GM12873 (cell line): ENCODE results near the gene FCN2.

Experiments used
- CTCF ChIP-seq: IDR thresholded peaks from 2 replicates; pipeline ENCODE4 v1.5.1; 2012; ENCODE audit warnings: low read depth, mild to moderate bottlenecking, moderate library complexity, low read length, control low read depth; ENCODE audit not compliant: insufficient read depth; ENCODE audit errors: missing control alignments

Gene FCN2

DNA sequence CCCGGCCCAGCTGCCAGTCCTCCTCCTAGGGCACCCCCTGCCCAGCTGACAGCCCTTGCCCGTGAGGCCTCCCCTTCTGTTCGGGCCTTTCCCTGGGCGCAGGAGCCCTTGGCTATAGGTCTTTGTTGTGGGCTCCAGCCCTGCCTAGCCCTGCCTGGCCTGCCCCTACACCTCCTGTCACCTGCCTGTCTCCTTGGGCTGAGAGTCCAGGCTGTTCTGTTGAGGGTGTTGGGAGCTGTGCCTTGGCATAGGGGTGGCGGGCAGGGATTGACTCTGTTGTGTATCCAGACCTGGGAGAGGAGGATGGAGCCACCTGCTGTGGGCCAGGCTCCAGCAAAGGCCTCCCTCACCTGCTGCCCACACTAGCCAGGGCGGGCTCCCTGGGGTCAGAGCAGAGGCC is 11.6 kb downstream of the FCN2 start:
- no peak for TF ChIP-seq CTCF

DNA sequence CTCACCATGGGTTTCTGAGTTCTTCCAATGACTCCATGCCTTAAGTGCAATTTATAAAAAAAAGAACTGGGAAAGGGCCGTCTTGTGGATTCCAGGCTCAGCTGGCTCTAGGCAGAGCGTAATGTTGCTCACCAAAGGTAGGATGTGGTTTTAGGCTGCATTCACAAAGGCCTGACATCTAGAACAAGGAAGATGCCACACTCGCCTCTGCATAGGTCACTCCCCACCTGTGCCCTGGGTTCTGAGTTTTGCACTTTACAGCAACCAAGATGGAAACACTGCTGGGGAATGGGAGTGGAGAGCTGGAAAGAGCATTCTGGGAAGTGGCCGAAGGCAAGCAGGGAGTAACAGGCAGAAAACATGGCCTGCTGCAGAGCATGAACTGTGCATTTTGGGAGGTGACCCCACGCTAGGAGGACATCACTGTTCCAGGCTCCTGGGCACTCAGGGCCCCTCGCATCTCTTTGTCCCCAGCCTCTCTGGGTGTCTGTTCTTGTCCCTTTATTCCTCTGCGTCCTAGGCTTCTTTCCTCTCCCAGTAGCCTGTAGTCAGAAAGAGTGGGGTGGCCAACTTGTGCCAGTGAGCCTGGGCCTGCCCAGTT is 12.3 kb downstream of the FCN2 start:
- TF ChIP-seq CTCF, result no peak

DNA sequence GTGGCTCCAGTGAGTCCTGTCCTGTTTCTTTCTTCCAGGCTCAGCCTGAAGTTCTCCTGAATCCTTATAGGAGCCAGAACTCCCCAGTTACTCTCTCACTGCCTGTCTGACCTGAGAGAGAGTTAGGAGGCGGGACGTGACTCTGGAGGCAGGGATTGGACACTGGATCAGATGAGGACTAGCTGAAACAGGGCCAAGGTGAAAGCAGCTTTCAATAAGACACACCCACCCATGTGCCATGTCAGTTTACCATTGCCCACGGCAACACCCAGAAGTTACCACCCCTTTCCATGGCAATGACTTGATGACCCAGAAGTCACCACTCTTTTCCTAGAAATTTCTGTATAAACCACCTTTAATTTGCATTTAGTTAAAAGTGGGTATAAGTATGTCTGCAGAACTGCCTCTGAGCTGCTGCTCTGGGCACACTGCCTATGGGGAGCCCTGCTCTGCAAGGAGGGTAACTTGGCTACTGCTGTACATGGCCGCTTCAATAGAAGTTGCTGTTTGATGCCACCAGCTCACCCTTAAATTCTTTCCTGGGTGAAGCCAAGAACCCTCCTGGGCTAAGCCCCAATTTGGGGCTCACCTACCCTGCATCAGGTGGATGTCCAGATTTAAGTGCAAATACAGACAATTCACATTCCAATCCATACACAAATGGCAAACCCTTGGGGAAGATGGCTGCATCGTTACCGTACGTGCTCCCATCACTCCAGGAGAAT is 13.7 kb downstream of the FCN2 start:
- TF ChIP-seq CTCF, result no peak

DNA sequence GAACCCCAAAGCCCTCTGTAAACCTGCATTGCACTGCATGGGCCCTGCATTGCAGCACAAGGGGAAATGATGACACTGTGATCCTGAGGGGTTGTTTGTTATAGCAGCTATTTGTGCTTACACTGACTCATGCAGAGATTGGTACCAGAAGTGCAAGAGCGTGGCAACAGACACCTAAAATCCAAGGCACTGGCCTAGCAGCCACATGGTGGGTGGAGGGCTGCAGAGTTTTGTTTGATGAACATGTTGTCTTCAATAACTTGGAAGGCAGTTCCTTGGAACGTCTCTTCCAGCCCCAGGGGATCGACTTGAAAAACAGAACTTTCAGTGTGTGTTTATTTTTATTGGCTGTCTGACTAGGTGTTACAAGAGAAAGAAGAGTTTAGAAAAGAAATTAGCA is 14.5 kb downstream of the FCN2 start:
- no peak for TF ChIP-seq CTCF

DNA sequence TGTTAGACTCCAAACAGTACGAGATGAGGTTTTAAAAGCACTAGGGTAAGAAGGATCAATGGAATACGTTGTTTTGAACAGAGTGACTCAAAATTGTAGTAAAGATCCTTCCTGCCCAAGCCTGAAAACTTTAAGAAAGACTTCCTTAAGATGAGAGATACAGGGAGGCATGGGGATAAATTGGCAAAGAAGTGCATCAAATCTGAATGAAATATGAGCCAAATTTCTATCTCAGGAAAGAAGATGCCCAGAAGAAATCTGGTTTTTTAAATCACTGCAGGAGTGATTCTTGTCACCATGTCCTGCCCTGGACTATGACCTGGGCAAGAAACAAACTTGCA is 14.9 kb downstream of the FCN2 start:
- TF ChIP-seq CTCF, result no peak

- no peak for TF ChIP-seq CTCF
Observed at GRCh38 chr9:134895908-134896833, 15.6 kb downstream of the FCN2 start.
